B cell (primary cell): Measurements from ENCODE around the gene NUDT7. TPM values are rescaled to one million over a fixed set of nuclear protein-coding genes. Genes with fewer than 3 reads are reported as not detected.

Source experiments
- ATAC-seq: fragments of 200-7000 bp; cut with Tn5 transposase; one replicate; pipeline ENCODE4 v1.10.0; 2021; ENCODE audit warnings: low read depth, mild to moderate bottlenecking, moderate number of reproducible peaks, moderate library complexity
- CTCF ChIA-PET: fragments of 350-600 bp; sonication (Branson Sonifier 250); formaldehyde crosslinking; loops from one replicate; lab custom pipeline; 2021; ENCODE audit warnings: antibody characterized with exemption, inconsistent platforms; lab: Charles Lee
- POLR2A ChIA-PET: fragments of 350-600 bp; sonication (Branson Sonifier 250); formaldehyde crosslinking; loops from one replicate; lab custom pipeline; 2021; ENCODE audit warnings: antibody characterized with exemption; lab: Charles Lee
- DNase-seq: peaks from one replicate; pipeline ENCODE4 v3.0.0; 2013
- H2AFZ ChIP-seq: 2 replicates; pipeline ENCODE4 v1.6.1; 2012; ENCODE audit warnings: mild to moderate bottlenecking, low read depth, low read length; ENCODE audit not compliant: insufficient read depth, poor library complexity, severe bottlenecking
- H3K27ac ChIP-seq, 2 donors: 1 replicate in 1 of 2; 2 replicates in 1 of 2; pipeline ENCODE4 v1.5.1; 2012 to 2013; ENCODE audit warnings: low read length in 2 of 2, mild to moderate bottlenecking in 2 of 2, moderate library complexity in 1 of 2
- H3K27me3 ChIP-seq, 4 experiments: fragments of 200-600 bp in 1 of 4; sonication (generic) in 1 of 4; replicated peaks in 1 of 4; 1 replicate in 2 of 4; 2 replicates in 2 of 4; pipeline versions ENCODE4 v1.6.1 to v1.7.0; 2013 to 2016; ENCODE audit warnings: low read length in 3 of 4, mild to moderate bottlenecking in 2 of 4, mixed read lengths in 1 of 4, moderate library complexity in 1 of 4; ENCODE audit not compliant: insufficient read depth in 4 of 4, control insufficient read depth in 3 of 4; ENCODE audit errors: control extremely low read depth in 1 of 4
- H3K36me3 ChIP-seq, 2 experiments: replicated peaks in 1 of 2; 1 replicate in 1 of 2; 2 replicates in 1 of 2; pipeline versions ENCODE4 v1.6.1 to v1.7.1; 2013; ENCODE audit warnings: low read length in 1 of 2; ENCODE audit not compliant: insufficient read depth in 2 of 2, control insufficient read depth in 1 of 2; ENCODE audit errors: control extremely low read depth in 1 of 2, extremely low read depth in 1 of 2
- H3K4me1 ChIP-seq, 2 donors: fragments of 200-600 bp in 1 of 2; sonication (generic) in 1 of 2; 1 replicate in 1 of 2; 2 replicates in 1 of 2; pipeline versions ENCODE4 v1.5.1 to v1.6.1; 2013 to 2017; ENCODE audit warnings: low read length in 2 of 2; ENCODE audit not compliant: control insufficient read depth in 2 of 2, insufficient read depth in 2 of 2
- H3K4me2 ChIP-seq: replicated peaks from 2 replicates; pipeline ENCODE3; 2012; ENCODE audit warnings: mild to moderate bottlenecking, low read depth, low read length; ENCODE audit not compliant: poor library complexity, severe bottlenecking
- H3K4me3 ChIP-seq, 5 experiments: fragments of 200-600 bp in 1 of 5; sonication (generic) in 1 of 5; 1 replicate in 3 of 5; 2 replicates in 2 of 5; pipeline versions ENCODE4 v1.5.1 to v1.7.0; 2011 to 2016; ENCODE audit warnings: low read length in 4 of 5, mild to moderate bottlenecking in 4 of 5, low read depth in 2 of 5, control low read depth in 1 of 5, moderate library complexity in 1 of 5; ENCODE audit not compliant: insufficient read depth in 1 of 5; ENCODE audit errors: control extremely low read depth in 1 of 5, extremely low read depth in 1 of 5
- H3K79me2 ChIP-seq: fragments of 200-600 bp; sonication (generic); one replicate; pipeline ENCODE4 v1.6.0; 2016; ENCODE audit warnings: low read length; ENCODE audit not compliant: control insufficient read depth, insufficient read depth
- H3K9ac ChIP-seq: fragments of 200-600 bp; sonication (generic); 2 replicates; pipeline ENCODE4 v1.6.1; 2017; ENCODE audit warnings: mild to moderate bottlenecking, low read length, moderate library complexity
- H3K9me3 ChIP-seq, 3 donors: one replicate each; pipeline versions ENCODE4 v1.6.1 to v1.7.1; 2013; ENCODE audit warnings: low read length in 2 of 3; ENCODE audit not compliant: control insufficient read depth in 2 of 3, insufficient read depth in 1 of 3; ENCODE audit errors: control extremely low read depth in 1 of 3
- H4K20me1 ChIP-seq: 2 replicates; pipeline ENCODE4 v1.6.0; 2012; ENCODE audit warnings: mild to moderate bottlenecking, low read length; ENCODE audit not compliant: insufficient read depth, control insufficient read depth, poor library complexity, severe bottlenecking
- H3K27ac Mint-ChIP-seq: one replicate; pipeline ENCODE4 v1.8.0; 2021; ENCODE audit warnings: mixed read lengths
- H3K27me3 Mint-ChIP-seq: one replicate; pipeline ENCODE4 v1.8.0; 2021; ENCODE audit warnings: mixed read lengths
- H3K4me1 Mint-ChIP-seq: one replicate; pipeline ENCODE4 v1.8.0; 2021; ENCODE audit warnings: mixed read lengths
- H3K4me3 Mint-ChIP-seq: one replicate; pipeline ENCODE4 v1.8.0; 2021; ENCODE audit warnings: mixed read lengths
- H3K9me3 Mint-ChIP-seq: one replicate; pipeline ENCODE4 v1.8.0; 2022; ENCODE audit warnings: mixed read lengths; ENCODE audit not compliant: insufficient read depth
- EZH2 ChIP-seq: IDR thresholded peaks from 2 replicates; pipeline ENCODE4 v1.6.1; 2012; ENCODE audit warnings: borderline replicate concordance, low read depth, mild to moderate bottlenecking, moderate library complexity, low read length; ENCODE audit not compliant: insufficient read depth, poor library complexity, severe bottlenecking
- WGBS: methylation state at CpG from one replicate; pipeline ENCODE4 v1.1.5; 2013; ENCODE audit warnings: missing lambda C conversion rate; ENCODE audit not compliant: insufficient coverage; 5-methylcytosine and 5-hydroxymethylcytosine counted together
- intact Hi-C: fragments of 100-400 bp; cut with micrococcal nuclease; formaldehyde crosslinking; loops from one replicate; pipeline ENCODE4 v1.10.0; 2022
- polyA plus RNA-seq: library from polyadenylated mRNA; depleted of rRNA; stranded (reverse); fragments of >200 nt; gene quantifications from 2 replicates; pipeline ENCODE4 v1.2.3, GENCODE V29; 2012
- total RNA-seq, 2 donors: library from RNA; stranded (reverse); fragments of 120-200 nt in 1 of 2; gene quantifications; 1 replicate in 1 of 2; 2 replicates in 1 of 2; pipeline versions ENCODE4 v1.2.3 to v1.2.4, GENCODE V29; 2013 to 2022
- TF ChIP-seq, protein P1 (sequence below): fragments of 200-600 bp; IDR thresholded peaks from one replicate; pipeline ENCODE4 v1.8.0; 2022; ENCODE audit warnings: antibody characterized with exemption, mild to moderate bottlenecking

NUDT7 gene
- total and polyA plus RNA-seq, 2 donors (not counting 1 experiment from before 2014, with no cell fraction given) = 4.8 to 8.4 TPM

DNA sequence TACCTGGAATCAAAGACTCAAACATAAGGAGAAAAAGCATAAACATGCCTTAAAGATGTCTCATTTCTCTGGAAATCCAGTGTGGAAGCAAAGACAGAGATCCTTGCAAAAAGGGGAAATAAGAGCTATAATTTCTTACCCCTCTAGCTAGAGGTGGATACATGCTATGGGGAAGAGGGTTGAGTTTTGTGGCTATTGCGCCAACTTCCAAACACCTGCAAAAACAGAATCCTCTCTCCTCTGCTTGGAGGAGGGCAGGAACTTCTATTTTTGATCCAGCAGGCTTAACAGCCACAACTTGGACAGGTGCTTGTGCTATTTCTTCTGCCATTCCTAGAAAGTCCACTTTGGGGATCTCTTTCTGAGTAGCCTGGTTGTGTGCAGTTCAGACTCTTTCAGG is 21.5 kb upstream of the NUDT7 start:
- Histone ChIP-seq H2AFZ (no peak overlapping the region), H3K4me1 (no peaks in the 10 kb centered on the region), H3K4me2 (no peak overlapping the region), H3K27me3 (no peaks in the 10 kb centered on the region), H4K20me1 (no peaks in the 10 kb centered on the region), H3K27ac (no peak overlapping the region), H3K4me3 (no peak overlapping the region), H3K79me2 (no peaks in the 10 kb centered on the region), H3K36me3 (no peaks in the 10 kb centered on the region), H3K9me3 (no peaks in the 10 kb centered on the region), H3K9ac (no peak overlapping the region)
- no peak for ATAC-seq
- Mint-ChIP-seq H3K4me3 (no peak overlapping the region), H3K27me3 (peaks cover 10% of the 10 kb centered on the region), H3K9me3 (no peaks in the 10 kb centered on the region), H3K27ac (no peak overlapping the region), H3K4me1 (no peaks in the 10 kb centered on the region)
- WGBS = no CpG with 5 or more reads among the region's 1 CpG
- TF ChIP-seq, protein P1, sequence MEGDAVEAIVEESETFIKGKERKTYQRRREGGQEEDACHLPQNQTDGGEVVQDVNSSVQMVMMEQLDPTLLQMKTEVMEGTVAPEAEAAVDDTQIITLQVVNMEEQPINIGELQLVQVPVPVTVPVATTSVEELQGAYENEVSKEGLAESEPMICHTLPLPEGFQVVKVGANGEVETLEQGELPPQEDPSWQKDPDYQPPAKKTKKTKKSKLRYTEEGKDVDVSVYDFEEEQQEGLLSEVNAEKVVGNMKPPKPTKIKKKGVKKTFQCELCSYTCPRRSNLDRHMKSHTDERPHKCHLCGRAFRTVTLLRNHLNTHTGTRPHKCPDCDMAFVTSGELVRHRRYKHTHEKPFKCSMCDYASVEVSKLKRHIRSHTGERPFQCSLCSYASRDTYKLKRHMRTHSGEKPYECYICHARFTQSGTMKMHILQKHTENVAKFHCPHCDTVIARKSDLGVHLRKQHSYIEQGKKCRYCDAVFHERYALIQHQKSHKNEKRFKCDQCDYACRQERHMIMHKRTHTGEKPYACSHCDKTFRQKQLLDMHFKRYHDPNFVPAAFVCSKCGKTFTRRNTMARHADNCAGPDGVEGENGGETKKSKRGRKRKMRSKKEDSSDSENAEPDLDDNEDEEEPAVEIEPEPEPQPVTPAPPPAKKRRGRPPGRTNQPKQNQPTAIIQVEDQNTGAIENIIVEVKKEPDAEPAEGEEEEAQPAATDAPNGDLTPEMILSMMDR = no peak
- no peak for TF ChIP-seq EZH2
- CTCF ChIA-PET = no interaction called here
- intact Hi-C loops = no loop called here
- POLR2A ChIA-PET = no interaction called here
- DNase-seq = no peak

DNA sequence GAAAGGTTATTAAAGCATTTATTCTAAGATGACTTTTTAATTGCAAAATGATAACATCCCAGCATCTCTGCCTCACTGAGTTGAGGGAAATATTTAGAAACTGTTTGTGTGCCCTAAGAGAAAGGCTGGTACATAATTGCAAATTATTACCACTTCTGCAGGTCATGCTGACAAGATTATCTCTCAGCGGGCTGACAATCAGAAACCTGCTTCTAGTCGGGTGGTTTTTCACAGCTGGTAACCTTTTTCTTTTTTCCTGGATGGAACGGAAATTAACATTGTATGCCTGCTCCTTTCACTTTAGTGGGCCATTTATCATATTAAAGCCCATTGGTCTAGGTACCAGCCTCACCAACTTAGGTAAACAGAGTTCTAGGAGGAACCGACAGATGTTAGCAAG is 17.0 kb upstream of the NUDT7 start:
- Histone ChIP-seq H3K27ac (no peak overlapping the region), H2AFZ (no peak overlapping the region), H3K9ac (no peak overlapping the region), H3K36me3 (no peaks in the 10 kb centered on the region), H3K4me2 (no peak overlapping the region), H3K4me1 (no peaks in the 10 kb centered on the region), H4K20me1 (no peaks in the 10 kb centered on the region), H3K9me3 (no peaks in the 10 kb centered on the region), H3K27me3 (no peaks in the 10 kb centered on the region), H3K4me3 (no peak overlapping the region), H3K79me2 (no peaks in the 10 kb centered on the region)
- H3K27ac Mint-ChIP-seq = no peak overlapping the region
- TF ChIP-seq, protein P1 = no peak
- no peak for TF ChIP-seq EZH2
- no peaks in the 10 kb centered on the region for H3K4me1 Mint-ChIP-seq
- ChIA-PET POLR2A (no interaction called here), CTCF (no interaction called here)
- ATAC-seq (no peak), DNase-seq (no peak)
- WGBS = 92% methylated on average over 3 of the region's 4 CpGs
- H3K9me3 Mint-ChIP-seq = no peaks in the 10 kb centered on the region
- H3K27me3 Mint-ChIP-seq = peaks cover 14% of the 10 kb centered on the region
- intact Hi-C loops = no loop called here
- H3K4me3 Mint-ChIP-seq = no peak overlapping the region
